ENCODE data around the gene RSF1.
"Not testable (repeated sequence)": the region's sequence is repeated elsewhere in the genome, so short reads cannot be mapped to it uniquely, and the experiment has no call there.

Gene RSF1, protein sequence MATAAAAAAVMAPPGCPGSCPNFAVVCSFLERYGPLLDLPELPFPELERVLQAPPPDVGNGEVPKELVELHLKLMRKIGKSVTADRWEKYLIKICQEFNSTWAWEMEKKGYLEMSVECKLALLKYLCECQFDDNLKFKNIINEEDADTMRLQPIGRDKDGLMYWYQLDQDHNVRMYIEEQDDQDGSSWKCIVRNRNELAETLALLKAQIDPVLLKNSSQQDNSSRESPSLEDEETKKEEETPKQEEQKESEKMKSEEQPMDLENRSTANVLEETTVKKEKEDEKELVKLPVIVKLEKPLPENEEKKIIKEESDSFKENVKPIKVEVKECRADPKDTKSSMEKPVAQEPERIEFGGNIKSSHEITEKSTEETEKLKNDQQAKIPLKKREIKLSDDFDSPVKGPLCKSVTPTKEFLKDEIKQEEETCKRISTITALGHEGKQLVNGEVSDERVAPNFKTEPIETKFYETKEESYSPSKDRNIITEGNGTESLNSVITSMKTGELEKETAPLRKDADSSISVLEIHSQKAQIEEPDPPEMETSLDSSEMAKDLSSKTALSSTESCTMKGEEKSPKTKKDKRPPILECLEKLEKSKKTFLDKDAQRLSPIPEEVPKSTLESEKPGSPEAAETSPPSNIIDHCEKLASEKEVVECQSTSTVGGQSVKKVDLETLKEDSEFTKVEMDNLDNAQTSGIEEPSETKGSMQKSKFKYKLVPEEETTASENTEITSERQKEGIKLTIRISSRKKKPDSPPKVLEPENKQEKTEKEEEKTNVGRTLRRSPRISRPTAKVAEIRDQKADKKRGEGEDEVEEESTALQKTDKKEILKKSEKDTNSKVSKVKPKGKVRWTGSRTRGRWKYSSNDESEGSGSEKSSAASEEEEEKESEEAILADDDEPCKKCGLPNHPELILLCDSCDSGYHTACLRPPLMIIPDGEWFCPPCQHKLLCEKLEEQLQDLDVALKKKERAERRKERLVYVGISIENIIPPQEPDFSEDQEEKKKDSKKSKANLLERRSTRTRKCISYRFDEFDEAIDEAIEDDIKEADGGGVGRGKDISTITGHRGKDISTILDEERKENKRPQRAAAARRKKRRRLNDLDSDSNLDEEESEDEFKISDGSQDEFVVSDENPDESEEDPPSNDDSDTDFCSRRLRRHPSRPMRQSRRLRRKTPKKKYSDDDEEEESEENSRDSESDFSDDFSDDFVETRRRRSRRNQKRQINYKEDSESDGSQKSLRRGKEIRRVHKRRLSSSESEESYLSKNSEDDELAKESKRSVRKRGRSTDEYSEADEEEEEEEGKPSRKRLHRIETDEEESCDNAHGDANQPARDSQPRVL (N-terminal part only)

DNA sequence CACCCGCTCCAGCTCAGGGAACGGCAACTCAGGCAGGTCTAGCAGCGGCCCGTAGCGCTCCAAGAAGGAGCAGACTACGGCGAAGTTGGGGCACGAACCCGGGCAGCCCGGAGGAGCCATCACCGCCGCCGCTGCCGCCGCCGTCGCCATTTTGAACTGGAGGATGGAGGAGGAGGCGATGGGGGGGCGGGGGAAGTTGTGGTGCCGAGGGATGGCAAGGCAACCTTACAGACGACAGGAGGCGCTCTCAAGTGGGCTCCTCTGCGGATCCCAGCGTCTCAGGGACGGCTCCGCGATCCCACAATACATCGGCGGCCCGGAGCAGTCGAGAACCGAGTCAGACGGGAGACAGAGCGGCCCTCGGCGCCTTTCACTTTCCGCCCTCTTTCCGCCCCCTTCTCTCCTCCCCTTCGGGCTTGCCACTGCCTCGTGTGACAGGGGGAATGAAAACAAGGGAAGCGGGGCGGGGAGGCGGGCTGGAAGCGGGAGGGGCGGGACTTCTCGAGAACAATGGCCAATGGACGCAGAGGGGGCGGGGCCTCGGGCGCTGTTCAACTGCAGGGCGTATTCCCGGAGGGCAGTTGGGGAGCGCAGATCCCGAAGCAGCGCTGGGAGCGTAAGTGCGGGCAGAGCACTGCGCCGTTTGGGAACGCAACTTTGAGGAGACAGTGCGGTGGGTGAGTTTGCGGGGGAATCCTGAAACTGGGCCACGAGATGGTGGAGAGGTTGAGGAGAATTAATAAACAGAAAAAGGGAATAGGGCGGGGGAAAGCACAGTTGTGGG is at the start of gene RSF1, which contains the start of gene AAMDC:
Gene RSF1 (minus strand): TSS at position 158 of the 784 bp plus-strand sequence. CDS start 8 bp downstream, at position 150.
Gene AAMDC (plus strand): TSS at position 580 of the 784 bp plus-strand sequence. CDS start 21,353 bp downstream, outside the sequence.
- peak; percentile 98 for DNase-seq

DNA sequence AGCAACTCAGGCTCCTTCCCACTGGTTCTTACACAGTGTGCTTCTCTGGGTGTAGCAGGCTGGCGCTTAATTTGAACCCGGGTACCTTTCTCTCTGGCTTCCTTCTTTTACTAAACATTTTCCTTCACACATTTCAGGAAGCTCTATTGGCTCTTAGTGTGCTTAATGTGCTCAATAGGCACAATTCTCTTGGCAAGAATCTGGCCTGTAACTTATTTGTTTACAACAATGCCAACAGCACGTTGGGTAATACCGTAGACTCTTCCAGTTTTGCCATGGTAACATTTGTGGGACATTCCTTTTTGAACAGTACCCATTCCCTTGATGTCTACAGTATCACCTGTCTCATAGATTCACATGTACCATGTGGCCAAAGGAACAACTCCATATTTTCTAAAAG is 48.2 kb upstream of the RSF1 start:
- no peak for DNase-seq

DNA sequence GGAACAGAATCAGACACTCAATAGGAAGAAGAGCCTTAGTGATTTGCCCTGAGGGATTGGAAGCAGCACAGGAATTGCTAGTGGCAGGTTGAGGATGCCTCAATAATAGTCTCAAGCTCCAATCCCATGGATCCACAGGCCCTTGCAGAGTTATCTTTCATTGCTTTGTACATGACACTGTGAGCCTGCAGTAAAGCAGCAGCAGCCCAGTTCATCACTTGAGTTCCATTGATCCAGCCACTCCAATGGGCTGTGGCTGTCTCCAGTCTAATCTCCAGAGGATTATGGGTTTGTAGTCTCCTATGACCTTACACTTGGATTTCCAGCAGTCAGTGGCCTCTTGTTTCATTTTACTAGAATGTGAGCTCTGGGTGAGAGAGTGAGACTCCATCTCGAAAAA is 45.8 kb upstream of the RSF1 start:
- no peak for DNase-seq

DNA sequence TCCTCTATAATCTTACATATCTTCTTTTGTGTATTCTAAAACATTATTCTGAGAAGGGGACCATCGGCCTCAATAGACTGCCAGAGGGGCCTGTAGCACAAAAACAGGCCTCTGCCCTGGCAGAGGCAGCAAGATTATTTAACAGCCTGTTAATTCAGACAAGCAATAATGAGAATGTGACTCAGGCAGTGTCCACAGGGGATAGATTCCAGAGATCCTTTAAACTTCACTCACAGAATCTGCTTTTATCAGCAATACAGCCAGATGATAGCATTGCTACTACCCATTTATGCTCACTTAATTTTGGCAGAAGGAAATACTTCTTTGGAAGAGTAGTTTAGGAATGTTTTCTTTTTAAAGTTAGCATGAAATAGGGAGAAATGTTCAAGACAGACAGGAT is 45.3 kb upstream of the RSF1 start:
- no peak for DNase-seq

DNA sequence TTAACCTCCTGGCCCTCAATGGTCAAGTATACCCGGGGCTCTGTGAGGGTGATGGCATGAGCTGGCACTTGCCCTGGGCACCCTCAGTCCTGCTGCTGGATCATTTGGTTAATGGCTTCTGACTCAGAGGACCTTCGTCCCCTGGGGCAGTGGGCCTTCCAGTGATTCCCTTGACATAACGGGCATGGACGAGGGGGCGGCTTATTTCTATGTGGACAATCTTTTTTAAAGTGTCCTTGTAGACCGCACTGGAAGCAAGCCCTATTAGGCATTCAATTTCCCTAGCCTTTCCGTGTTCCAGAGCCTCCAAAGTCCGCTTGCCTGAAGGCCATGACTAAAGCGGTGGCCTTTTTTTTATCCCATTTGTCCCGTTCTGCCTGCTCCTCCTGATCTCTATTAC is 40.9 kb upstream of the RSF1 start:
- DNase-seq = not testable (repeated sequence)

DNA sequence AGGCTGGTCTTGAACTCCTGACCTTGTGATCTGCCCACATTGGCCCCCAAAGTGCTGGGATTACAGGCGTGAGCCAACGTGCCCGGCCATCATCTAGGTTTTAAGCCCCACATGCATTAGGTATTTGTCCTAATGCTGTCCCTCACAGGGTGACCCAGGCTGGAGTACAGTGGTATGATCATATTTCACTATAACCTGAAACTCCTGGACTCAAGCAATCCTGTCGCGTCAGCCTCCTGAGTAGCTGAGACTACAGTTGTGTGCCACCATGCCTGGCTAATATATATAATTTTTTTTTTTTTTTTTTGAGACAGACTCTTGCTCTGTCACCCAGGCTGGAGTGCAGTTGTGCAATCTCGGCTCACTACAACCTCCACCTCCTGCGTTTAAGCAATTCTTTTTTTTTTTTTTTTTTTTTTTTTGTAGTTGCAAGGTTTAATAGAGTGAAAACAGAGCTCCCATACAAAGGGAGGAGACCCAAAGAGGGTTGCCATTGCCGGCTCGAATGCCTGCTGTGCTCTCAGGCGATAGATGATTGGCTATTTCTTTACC is 37.5 kb upstream of the RSF1 start:
- not testable (repeated sequence) for DNase-seq

DNA sequence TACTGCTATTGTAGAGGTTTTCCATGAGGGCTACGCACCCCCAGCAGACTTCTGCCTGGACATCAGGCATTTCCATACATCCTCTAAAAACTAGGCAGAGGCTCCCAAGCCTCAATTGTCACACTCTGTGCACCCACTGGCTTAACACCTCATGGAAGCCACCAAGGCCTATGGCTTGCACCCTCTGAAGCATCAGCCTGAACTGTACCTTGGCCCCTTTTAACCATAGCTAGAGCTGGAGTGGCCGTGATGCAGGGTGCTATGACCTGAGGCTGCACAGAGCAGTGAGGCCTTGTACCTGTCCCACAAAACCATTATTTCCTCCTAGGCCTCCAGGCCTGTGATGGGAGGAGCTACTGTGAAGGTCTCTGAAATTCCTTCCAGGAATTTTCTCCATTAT is 34.3 kb upstream of the RSF1 start:
- DNase-seq = no peak

DNA sequence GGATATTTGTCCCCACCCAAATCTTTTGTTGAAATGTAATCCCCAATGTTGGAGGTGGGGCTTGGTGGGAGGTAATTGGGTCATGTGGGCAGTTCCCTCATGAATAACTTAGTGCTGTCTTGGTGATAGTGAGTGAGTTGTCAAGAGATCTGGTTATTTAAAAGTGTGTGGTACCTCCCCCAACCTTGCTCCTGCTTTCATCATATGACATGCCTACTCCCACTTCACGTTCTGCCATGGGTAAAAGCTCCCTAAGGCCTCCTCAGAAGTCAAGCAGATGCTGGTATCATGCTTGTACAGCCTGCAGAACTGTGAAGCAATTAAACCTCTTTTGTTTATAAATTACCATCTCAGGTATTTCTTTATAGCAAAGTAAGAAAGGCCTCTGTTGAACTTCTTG is 31.0 kb upstream of the RSF1 start:
- DNase-seq = no peak

DNA sequence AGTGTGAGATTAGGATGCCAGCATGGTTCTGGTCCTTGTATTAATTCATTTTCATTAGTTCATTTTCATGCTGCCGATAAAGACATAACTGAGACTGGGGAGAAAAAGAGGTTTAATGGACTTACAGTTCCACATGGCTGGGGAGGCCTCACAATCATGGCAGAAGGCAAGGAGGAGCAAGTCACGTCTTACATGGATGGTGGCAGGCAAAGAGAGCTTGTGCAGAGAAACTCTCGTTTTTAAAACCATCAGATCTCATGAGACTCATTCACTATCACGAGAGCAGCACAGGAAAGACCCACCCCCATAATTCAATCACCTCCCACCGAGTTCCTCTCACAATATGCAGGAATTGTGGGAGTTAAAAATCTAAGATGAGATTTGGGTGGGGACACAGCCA is 23.2 kb upstream of the RSF1 start:
- not testable (repeated sequence) for DNase-seq

DNA sequence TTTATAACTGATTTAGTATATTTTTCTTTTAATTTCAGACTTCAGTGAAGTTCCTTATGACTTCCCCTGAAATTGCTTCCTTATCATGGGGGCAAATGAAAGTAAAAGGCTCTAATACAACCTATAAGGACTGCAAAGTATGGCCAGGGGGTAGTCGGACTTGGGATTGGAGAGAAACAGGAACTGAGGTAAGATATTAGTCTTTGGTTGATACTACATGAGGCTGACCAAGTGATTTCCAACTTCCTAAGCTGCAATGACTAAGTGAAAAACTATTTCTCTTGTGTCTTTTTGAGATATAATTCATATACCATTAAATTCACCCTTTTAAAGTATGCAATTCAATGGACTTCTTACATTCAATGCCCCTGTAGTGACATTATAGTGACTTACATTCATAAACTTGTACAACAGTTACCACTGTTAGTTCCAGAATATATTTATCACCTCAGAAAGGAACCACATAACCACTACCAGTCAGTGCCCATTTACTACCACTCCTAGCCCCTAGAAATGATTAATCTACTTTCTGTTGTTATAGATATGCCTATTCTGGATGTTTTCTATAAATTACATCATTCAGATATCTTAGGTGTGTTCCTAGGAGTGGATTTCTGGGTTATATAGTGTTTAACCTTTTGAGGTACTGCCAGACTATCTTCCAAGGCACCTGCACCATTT is 22.1 kb upstream of the RSF1 start:
- no peak for DNase-seq

DNA sequence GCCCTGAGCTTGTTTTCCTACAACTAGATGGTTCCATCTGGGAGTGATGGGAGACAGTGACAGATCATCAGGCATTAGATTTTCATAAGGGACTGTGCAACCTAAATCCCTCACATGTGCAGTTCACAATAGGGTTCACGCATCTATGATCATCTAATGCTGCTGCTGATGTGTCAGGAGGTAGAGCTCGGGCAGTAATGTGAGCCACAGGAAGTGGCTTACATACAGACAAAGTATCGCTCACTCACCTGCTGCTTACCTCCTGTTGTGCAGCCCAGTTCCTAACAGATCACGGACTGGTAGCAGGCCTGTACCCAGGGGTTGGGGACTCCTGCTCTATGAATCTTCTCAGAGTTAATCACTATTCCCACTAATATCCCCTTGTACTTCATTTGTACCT is 12.8 kb upstream of the RSF1 start:
- DNase-seq = no peak

DNA sequence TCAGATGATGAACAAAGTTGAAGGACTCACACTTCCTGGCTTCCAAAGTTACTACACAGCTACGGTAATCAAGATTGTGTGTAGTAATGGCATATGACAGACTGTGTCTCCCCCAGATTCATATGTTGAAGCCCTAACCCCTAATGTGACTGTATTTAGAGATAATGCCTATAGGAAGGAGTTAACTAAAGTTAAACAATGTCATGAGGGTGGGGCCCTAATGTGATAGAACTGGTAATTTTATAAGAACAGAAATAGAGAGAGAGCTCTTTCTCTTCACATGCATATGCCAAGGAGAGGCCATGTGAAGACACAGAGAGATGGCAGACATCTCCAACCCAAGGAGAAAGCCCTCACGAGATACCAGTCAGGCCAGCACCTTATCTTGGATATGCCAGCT is 8.4 kb upstream of the RSF1 start:
- DNase-seq = no peak

DNA sequence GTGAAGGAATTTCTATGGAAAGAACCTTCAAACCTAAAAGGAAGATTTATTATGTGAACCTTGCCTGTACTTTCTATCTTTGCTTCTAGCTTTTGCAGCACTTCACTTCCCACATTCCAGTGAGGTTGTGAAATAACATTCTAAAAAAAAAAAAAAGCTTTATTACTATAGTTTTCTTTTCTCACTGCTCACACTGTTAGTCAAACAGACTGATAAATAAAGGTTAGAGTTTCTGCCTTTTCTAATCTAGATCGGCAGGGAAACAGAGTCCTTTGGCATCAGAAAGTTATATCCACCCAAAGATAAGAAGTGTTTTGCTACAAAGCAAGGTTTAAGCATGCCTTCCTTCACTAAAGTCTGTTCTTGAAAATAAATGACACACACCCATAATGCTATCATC is 3.3 kb upstream of the RSF1 start:
- no peak for DNase-seq

DNA sequence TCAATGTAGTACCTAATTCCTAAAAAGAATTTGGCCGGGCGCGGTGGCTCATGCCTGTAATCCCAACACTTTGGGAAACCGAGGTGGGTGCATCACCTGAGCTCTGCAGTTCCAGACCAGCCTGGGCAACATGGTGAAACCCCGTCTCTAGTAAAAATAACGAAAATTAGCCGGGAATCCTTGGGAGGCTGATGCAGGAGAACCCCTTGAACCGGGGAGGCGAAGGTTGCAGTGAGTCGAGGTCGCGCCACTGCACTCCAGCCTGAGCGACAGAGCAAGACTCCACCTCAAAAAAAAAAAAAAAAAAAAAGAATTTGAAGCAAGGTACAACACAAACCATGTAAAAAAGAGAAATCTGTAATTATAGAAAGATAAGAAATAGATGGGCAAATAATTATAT is 1.6 kb upstream of the RSF1 start:
- DNase-seq = not testable (repeated sequence)

DNA sequence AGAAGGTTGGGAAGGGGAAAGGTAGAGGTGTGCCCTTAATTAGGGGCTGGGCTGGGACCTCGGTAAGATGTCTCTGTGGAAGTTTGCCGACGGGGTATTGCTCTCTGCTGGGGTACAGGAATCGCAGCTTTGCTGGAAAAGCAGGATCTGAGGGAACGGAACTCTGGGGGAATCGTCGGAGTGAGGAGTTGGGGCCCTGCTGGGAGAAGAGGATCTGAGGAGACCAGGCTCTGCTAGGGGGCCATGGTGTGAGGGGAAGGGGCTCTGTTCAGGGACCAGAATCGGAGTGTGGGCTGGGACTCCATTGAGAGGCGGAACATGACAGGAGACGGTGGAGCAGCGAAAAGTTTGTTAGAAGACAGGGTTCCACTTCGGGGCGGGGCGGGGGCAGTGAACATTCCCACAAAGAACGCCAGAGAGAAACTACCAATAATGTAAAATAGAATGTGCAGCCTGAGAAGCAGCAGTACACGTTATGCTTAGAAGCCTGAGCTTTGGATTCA is 878 bp upstream of the RSF1 start:
- DNase-seq = no peak

DNA sequence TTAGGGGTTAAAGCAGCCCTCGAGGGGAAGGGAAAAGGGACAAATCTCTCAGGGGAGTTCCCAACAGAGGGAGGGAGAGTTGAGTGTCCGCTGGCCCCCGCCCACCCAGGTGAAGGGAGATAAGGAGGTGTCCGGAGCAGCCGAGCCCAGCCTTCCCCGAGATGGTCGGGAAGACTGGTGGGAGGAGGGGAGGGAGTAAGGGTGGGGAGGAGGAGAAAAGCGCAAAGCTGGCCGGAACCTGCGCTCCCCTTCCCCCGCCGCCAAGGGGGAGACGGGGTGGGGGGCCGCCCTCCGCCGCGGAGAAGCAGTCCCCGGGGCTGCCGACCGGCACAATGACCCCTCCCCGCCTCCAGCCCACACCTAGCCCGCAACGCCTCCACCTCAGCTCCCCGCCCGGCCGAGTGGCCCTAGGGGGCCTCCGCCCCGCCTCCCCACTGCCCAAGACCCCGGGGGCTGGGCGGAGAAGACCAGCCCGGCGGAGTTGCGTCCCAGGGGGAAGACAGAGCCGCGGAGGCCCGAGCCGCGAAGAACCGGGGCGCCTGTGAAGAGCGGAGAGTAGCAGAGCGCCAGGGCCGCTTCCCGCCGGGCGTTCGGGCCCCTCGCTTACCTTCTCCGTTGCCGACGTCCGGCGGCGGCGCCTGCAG is 479 bp downstream of the RSF1 start:
- DNase-seq = peak; percentile 64

DNA sequence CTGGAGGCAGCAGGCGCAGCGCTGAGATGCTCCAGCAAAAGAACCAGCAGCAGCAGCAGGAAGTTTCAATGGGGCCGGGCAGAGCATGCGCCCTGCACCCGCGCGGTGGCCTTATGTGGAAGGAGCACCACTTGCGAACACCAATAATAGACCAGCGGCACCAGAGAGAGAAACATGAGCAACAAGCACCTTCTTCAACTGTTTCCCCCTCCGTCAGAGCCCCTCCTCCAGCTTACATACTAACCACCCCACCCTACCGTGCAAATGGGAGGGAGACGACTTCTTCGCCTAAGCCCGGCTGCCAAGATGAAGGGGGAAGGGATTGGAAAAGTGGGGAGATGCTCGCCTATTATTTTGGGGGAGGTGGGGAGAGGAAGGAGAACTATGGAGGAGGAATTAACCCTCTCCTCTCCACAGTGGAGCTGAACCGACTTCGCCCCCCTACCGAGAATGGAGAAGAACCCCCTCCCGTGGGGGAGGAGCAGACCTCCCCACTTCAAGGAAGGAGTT is 1.1 kb downstream of the RSF1 start:
- DNase-seq = peak; percentile 90

DNA sequence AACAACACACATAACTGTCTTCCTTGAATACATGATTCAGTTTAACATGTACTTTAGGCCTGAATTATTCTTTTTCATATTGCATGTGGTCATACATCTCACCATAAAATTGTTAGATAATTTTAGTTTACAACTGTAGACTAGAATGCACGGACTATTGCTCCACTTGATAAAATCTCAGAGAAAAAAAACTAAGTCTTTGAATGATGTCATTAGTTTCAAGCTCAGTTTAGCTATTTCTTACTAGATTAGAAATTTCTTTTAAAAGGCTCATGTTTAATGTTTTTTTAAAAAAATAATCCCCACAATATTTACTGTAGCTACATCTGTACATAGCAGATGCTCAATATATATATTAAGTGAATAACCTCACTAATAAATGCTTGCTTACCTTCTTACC is 5.1 kb downstream of the RSF1 start:
- DNase-seq = no peak

DNA sequence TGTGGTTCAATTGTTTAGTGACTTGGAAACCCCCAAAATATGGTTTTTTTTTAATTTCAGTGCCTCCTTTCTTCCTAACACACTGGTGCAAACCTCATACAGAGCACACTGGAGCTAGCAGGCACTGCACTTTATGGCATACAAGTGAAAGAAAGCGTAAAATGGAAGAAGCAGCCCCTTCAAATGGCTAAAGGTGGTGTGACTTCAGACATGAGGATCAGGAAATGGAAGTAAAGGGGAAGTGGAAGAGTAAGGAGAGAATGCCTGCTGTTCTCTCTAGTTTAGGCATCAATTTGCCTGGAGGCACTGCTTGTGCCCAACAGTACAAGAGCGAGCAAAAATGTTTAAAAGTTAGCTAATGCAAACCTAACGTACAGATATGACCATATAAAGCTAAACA is 5.7 kb downstream of the RSF1 start:
- DNase-seq = no peak

DNA sequence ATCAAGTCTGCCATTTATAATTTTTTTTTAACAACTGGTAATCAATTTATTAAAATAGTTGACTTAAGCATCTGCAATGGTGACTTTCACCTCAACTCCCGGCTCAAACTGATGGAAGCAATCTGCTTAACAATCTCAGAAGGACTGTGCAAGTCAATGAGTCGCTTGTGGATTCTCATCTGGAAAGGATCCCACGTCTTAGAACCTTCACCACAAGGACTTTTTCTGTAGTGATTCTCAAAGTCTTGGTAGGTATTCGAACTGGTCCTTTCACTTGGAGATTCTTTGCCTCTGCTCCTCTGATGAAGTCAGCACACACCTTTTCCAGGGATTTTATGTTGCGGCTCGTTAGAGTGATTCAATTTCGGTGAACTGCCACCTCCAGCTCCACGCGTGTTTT is 7.3 kb downstream of the RSF1 start:
- no peak for DNase-seq
